ENCODE results near the gene PPP4R2.

GRCh38 chr3:72962317-72962716, 34.3 kb upstream of the PPP4R2 start:
- TF ChIP-seq UBTF (IDR thresholded peaks at IDR 0.05; ENCODE audit: borderline replicate concordance in 1 of 2, low read depth in 2 of 2, low read length in 2 of 2) = no peak
- no peak for TF ChIP-seq SIX5 (IDR thresholded peaks at IDR 0.05; ENCODE audit: borderline replicate concordance in 1 of 2, insufficient read depth in 1 of 2, low read depth in 1 of 2, low read length in 2 of 2)
- TF ChIP-seq NR2C2 (CRISPR knock-in tag; IDR thresholded peaks at IDR 0.05) = no peak
- TF ChIP-seq NR2C2 (tag; IDR thresholded peaks at IDR 0.05) = no peak
- TF ChIP-seq HOMEZ (CRISPR knock-in tag; IDR thresholded peaks at IDR 0.05) = no peak
- no peak for TF ChIP-seq POLR2AphosphoS5 (IDR thresholded peaks at IDR 0.05; ENCODE audit: control insufficient read depth, insufficient read depth, low read depth, low read length)
- TF ChIP-seq ZNF140 (CRISPR knock-in tag; IDR thresholded peaks at IDR 0.05) = no peak
- TF ChIP-seq ZFP91 (CRISPR knock-in tag; IDR thresholded peaks at IDR 0.05) = no peak
- no peak for TF ChIP-seq IRF2 (CRISPR knock-in tag; IDR thresholded peaks at IDR 0.05)
- no peak for TF ChIP-seq NFATC3 (IDR thresholded peaks at IDR 0.05)
